ENCODE data around the gene AKAP6. TPM values are rescaled to one million over a fixed set of nuclear protein-coding genes. Genes with fewer than 3 reads are reported as not detected.

Gene AKAP6
- total RNA-seq, 2 donors from 2014 or later, result 3.6 to 9.9 TPM

DNA sequence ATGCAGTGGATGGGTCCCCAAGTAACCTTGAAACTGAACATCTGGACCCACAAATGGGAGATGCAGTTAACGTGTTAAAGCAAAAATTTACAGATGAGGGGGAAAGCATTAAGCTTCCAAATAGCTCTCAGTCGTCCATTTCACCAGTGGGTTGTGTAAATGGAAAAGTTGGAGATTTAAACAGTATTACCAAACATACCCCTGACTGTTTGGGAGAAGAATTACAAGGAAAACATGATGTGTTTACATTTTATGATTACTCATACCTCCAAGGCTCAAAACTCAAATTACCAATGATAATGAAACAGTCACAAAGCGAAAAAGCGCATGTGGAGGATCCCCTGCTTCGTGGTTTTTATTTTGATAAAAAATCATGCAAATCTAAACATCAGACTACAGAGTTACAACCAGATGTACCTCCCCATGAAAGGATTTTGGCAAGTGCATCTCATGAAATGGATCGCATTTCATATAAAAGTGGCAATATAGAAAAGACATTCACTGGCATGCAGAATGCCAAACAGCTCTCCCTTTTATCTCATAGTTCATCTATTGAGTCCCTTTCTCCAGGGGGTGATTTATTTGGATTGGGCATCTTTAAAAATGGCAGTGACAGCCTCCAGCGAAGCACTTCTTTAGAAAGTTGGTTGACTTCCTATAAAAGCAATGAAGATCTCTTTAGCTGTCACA is 493.0 kb downstream of the AKAP6 start:
- H3K27ac ChIP-seq, result no peak overlapping the region
- no peak for DNase-seq (ENCODE audit: low spot score)
- intact Hi-C loops (cut with DNase I), result no loop called here
- no peaks in the 10 kb centered on the region for H3K36me3 ChIP-seq
- no peaks in the 10 kb centered on the region for H3K9me3 ChIP-seq
- H3K4me1 ChIP-seq (replicated peaks), result no peaks in the 10 kb centered on the region
- no peak overlapping the region for H3K4me3 ChIP-seq
- 49% methylated on average over 7 of the region's 7 CpGs for WGBS
- no peaks in the 10 kb centered on the region for H3K27me3 ChIP-seq (replicated peaks; ENCODE audit: insufficient read depth)
- TF ChIP-seq, protein P1, sequence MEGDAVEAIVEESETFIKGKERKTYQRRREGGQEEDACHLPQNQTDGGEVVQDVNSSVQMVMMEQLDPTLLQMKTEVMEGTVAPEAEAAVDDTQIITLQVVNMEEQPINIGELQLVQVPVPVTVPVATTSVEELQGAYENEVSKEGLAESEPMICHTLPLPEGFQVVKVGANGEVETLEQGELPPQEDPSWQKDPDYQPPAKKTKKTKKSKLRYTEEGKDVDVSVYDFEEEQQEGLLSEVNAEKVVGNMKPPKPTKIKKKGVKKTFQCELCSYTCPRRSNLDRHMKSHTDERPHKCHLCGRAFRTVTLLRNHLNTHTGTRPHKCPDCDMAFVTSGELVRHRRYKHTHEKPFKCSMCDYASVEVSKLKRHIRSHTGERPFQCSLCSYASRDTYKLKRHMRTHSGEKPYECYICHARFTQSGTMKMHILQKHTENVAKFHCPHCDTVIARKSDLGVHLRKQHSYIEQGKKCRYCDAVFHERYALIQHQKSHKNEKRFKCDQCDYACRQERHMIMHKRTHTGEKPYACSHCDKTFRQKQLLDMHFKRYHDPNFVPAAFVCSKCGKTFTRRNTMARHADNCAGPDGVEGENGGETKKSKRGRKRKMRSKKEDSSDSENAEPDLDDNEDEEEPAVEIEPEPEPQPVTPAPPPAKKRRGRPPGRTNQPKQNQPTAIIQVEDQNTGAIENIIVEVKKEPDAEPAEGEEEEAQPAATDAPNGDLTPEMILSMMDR (IDR thresholded peaks at IDR 0.05), result no peak
- no peak for TF ChIP-seq POLR2A (IDR thresholded peaks at IDR 0.05)
- no peak for TF ChIP-seq POLR2AphosphoS5 (IDR thresholded peaks at IDR 0.05)

DNA sequence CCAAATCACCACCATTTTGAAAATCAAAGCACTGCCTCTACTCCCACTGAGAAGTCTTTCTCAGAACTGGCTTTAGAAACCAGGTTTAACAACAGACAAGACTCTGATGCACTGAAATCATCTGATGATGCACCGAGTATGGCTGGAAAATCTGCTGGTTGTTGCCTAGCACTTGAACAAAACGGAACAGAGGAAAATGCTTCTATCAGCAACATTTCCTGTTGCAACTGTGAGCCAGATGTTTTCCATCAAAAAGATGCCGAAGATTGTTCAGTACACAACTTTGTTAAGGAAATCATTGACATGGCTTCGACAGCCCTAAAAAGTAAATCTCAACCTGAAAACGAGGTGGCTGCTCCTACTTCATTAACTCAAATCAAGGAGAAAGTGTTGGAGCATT is 494.6 kb downstream of the AKAP6 start:
- DNase-seq (ENCODE audit: low spot score), result no peak
- TF ChIP-seq, protein P1 (IDR thresholded peaks at IDR 0.05), result no peak
- TF ChIP-seq POLR2AphosphoS5 (IDR thresholded peaks at IDR 0.05) (no peak), POLR2A (IDR thresholded peaks at IDR 0.05) (no peak)
- intact Hi-C loops (cut with DNase I), result no loop called here
- no peaks in the 10 kb centered on the region for H3K4me1 ChIP-seq (replicated peaks)
- no peaks in the 10 kb centered on the region for H3K27me3 ChIP-seq (replicated peaks; ENCODE audit: insufficient read depth)
- H3K9me3 ChIP-seq, result no peaks in the 10 kb centered on the region
- H3K27ac ChIP-seq, result no peak overlapping the region
- no peaks in the 10 kb centered on the region for H3K36me3 ChIP-seq
- WGBS, result 86% methylated on average over 5 of the region's 5 CpGs
- H3K4me3 ChIP-seq, result no peak overlapping the region

- H3K36me3 ChIP-seq, result no peaks in the 10 kb centered on the region
- H3K4me1 ChIP-seq (replicated peaks), result no peaks in the 10 kb centered on the region
- WGBS, result 73% methylated on average over 3 of the region's 3 CpGs
- DNase-seq (ENCODE audit: low spot score), result no peak
- H3K4me3 ChIP-seq, result no peak overlapping the region
- H3K27ac ChIP-seq, result no peak overlapping the region
- intact Hi-C loops (cut with DNase I), result no loop called here
- no peak for TF ChIP-seq POLR2A (IDR thresholded peaks at IDR 0.05)
- TF ChIP-seq POLR2AphosphoS5 (IDR thresholded peaks at IDR 0.05), result no peak
- TF ChIP-seq, protein P1 (IDR thresholded peaks at IDR 0.05), result no peak
- no peaks in the 10 kb centered on the region for H3K9me3 ChIP-seq
- no peaks in the 10 kb centered on the region for H3K27me3 ChIP-seq (replicated peaks; ENCODE audit: insufficient read depth)
Observed at GRCh38 chr14:32824195-32824594, 495.1 kb downstream of the AKAP6 start.

DNA sequence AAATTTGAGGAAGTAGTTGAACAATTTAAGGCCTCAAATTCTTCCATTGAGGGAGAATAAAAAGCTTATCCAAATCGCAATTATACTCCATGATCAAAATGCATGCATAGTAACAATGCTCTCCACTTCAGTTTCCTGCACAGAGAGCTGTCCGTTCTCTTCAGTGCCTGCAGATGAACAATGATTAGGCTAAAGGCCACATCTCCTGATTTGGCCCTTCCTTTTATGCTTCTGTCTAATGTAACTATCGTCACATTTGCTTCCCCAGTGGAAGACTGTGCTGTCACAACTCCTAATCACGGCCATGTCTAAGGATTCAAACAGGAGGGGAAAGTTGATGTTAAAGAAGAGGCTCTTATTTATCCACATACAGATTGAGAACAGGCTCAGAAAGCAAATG is 496.0 kb downstream of the AKAP6 start:
- Histone ChIP-seq H3K4me1 (replicated peaks) (no peaks in the 10 kb centered on the region), H3K4me3 (no peak overlapping the region), H3K27me3 (replicated peaks; ENCODE audit: insufficient read depth) (no peaks in the 10 kb centered on the region), H3K9me3 (no peaks in the 10 kb centered on the region), H3K27ac (no peak overlapping the region), H3K36me3 (no peaks in the 10 kb centered on the region)
- WGBS, result 87% methylated on average over 4 of the region's 4 CpGs
- TF ChIP-seq POLR2A (IDR thresholded peaks at IDR 0.05) (no peak), POLR2AphosphoS5 (IDR thresholded peaks at IDR 0.05) (no peak)
- TF ChIP-seq, protein P1 (IDR thresholded peaks at IDR 0.05), result no peak
- DNase-seq (ENCODE audit: low spot score), result no peak
- intact Hi-C loops (cut with DNase I), result no loop called here

DNA sequence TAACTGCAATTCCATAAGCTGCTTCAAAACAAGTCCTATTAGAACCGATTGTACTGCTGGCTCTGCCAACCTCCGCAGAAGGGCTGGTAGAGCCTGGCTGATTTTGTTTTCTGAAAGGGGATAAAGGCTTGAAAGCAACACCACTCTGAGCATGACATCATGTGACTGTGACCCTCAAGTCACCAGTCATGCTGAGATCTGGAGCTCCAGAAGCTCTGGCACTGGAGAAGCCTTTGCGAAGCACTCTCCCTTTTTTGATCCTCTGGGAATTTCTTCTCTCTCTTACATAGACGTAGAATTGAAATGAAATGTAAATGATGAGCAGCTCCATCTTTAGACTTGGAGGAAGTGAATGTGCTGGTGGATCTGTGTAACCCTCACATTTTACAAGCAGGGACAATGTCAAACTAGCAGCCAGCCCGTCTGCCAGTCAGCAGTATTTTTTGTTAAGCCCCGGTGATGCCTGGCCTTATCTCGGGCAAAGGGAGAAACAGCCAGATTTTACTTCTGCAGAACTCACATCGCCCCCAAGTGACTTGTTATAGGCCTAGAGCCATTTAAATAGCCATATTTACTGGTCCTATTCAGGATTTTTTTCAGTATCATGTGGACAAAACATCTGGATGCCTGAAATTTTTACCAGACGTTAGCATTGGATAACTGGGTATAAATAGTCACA is 497.4 kb downstream of the AKAP6 start:
- Histone ChIP-seq H3K4me1 (replicated peaks) (no peaks in the 10 kb centered on the region), H3K36me3 (no peaks in the 10 kb centered on the region), H3K27ac (no peak overlapping the region), H3K27me3 (replicated peaks; ENCODE audit: insufficient read depth) (no peaks in the 10 kb centered on the region), H3K4me3 (no peak overlapping the region), H3K9me3 (no peaks in the 10 kb centered on the region)
- DNase-seq (ENCODE audit: low spot score), result no peak
- intact Hi-C loops (cut with DNase I), result no loop called here
- WGBS, result 69% methylated on average over 9 of the region's 9 CpGs
- TF ChIP-seq POLR2A (IDR thresholded peaks at IDR 0.05) (no peak), POLR2AphosphoS5 (IDR thresholded peaks at IDR 0.05) (no peak)
- TF ChIP-seq, protein P1 (IDR thresholded peaks at IDR 0.05), result no peak
